HG03571 (cell line): ENCODE measurements around the gene NHSL2.
"Not testable (repeated sequence)": the region's sequence is repeated elsewhere in the genome, so short reads cannot be mapped to it uniquely, and the experiment has no call there.

Experiments
- ATAC-seq: cut with Tn5 transposase; IDR thresholded peaks from one replicate; pipeline ENCODE4 v1.9.1; 2021; ENCODE audit not compliant: unreplicated experiment

The NHSL2 gene

DNA sequence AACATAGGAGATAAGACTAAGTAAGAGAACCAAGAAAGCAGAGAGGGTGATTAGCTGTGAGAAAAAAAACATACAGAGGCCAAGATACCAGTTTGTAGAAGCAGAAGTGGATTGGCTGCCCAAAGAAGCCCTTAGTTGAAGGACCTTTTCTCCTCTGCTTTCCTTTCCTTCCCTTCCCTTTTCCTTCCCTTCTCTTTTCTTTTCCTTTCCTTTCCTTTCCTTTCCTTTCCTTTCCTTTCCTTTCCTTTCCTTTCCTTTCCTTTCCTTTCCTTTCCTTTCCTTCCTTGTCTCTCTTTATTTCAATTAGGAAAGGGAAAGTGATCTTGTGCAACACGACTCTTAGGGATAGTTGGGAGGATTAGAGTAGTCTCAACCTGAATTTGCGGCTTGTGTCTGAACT is 128.2 kb downstream of the NHSL2 start:
- no peak for ATAC-seq

DNA sequence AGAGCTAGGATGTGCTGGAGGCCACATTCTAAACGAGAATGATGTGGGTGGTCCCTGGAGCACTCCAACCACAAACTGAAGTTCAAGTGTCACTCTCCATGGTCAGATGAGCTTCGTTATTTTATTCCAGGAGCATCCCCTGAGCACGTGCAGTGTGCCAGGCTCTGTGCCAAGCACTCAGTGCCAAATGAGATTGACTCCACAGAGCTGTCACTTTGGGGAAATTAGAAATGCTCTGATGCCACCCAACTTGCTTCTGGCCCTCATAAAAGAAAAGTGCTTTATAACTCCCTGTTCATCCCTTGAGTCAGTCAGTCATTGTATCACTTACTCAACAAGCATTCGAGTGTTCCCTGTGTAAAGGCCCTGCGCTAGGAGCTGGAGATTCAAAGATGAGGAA is 129.9 kb downstream of the NHSL2 start:
- no peak for ATAC-seq

GRCh38 chrX:72041176-72041575 is 130.5 kb downstream of the NHSL2 start:
- ATAC-seq: no peak

- no peak for ATAC-seq
Measured at GRCh38 chrX:72041871-72042851, 131.5 kb downstream of the NHSL2 start.

GRCh38 chrX:72042852-72043248 is 132.2 kb downstream of the NHSL2 start:
- no peak for ATAC-seq

GRCh38 chrX:72043636-72044035 is 133.0 kb downstream of the NHSL2 start:
- ATAC-seq: no peak

GRCh38 chrX:72045141-72045540 is 134.5 kb downstream of the NHSL2 start:
- no peak for ATAC-seq

DNA sequence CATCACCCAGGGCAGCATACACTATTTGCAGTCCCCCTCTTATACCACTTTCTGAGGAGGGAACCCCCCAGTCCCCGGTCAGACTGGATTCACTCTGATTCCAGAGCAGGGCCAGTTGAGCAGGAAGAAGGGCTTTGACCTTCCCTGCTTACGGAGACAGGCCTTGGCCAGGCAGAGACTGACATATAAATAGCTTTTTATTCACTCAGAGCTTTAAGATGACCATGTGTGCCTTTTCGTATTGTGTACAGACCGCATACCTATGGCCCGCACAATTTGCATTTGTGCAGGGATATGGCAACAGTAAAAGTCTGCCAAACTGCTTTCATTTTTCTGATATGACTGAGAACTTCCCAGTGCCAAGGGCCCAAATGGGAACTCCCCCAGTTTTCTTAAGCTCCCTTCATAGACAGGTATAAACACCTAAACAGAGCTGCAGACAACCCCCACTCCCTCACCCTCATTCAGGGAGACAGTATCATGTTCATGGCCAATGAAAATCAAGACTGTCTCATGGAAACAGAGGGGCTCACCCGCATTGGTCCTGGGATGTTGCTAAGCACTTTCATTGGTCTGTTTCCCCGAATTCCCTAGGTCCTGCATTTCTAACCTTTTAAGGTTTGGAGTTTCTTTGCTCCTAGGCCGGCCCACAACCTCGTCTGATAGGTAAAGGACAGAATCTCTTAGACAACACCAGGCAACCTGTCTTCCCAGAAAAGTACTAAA is 135.1 kb downstream of the NHSL2 start:
- no peak for ATAC-seq

DNA sequence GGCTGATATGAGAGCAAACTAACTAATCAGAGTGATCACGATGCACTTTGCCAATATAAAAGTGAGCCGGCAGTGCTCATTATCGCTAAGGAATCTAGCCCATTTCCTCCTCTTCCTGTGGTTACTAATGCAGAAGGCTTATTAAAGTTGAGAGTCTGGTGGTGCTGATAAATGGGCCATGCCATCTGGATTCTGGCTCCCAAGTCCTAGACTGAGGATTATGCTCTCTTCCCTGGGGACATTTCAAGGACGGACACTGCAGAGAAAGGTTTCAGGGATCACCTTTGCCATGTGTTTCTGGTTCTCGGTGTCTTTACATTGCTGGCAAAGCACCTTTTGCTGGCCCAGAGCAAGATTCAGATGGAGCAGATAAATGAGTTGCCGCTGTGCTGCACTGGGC is 135.8 kb downstream of the NHSL2 start:
- no peak for ATAC-seq

- ATAC-seq: no peak
Measured at GRCh38 chrX:72048510-72049455, 138.1 kb downstream of the NHSL2 start.

DNA sequence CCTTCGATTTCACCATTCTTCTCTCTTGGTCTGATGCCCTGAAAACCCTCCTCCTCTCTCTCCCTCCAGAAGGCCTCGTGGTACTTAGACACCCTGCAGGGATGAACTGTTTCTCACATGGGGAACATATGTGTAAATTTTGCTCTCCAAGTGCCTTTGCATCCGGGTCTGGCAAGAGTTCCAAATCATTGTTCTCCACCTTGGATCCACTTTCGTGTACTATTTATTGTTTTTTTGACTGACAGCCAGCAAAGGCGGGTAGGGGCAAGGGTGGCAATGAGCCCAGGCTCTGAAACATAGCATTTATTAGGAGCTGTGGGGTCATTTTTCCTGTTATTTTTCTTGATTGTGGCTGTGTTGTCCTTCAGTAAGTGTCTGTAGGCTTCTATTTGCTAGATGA is 139.4 kb downstream of the NHSL2 start:
- ATAC-seq: no peak

DNA sequence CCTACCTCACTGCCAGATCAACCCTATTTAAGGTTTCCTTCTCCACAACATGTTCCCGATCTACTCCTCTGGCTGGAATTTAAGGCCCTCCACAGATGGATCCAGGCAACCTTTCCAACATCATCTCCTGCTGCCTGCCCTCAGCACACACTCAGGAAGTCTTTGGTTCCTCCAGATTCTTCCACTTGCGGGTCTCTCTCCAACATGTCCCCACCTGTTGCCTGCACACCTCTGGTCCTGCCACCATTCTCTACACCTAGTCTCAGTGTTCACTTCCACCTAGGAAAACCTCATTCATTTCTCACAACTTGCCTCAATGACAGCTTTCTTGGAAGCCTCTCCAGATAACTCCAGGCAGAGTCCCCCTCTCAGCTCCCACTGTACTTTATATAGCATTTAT is 140.9 kb downstream of the NHSL2 start:
- no peak for ATAC-seq

DNA sequence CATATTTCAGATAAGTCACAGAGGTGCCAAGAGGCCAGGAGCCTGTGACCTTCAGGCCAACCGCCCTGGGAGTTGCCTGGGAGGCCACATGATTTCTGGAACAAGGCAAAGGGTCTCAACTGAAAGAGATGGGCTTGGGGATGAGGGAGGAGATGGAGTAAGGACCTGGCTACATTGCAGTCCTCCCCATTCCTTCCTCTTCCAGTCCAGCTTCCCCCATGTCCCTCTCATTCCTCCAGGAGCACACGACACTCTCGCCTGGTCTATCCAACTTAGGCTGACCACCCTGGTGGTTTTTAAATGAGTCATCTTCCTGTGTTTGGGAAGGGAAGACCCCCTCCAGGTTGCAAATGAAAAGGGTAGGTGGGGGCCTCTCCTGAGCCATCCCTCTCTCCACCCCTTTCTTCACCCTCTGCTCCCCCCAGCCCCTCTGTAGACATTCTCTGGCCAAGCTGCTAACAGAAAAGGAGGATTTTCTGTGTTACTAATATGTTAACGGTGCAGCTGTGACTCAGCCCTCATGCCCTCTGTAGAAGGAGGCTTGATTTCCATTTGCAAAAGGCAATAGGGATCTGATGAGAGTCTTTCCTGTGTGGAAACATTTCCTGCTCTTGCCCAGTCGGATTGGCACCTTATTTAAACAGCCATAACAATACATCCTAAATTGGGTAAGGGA is 141.9 kb downstream of the NHSL2 start:
- no peak for ATAC-seq

DNA sequence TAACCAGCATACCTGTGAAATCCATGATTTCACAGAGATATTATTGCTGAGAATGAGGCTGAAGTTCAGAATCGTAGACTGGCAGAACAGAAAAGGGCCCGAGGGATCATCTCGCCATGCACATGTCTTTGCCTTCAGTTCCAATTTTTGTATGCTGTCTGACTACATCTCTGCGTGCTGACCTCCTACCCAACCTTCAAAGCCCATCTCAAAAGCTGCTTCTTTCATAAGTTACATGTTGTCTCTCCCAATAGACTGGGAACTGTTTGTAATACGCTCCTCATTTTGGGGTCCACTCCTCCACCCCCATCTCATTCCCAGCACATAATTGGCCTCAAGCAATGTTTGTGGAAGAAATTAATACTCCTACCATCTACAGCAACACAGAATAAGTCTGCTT is 142.9 kb downstream of the NHSL2 start:
- ATAC-seq: no peak

DNA sequence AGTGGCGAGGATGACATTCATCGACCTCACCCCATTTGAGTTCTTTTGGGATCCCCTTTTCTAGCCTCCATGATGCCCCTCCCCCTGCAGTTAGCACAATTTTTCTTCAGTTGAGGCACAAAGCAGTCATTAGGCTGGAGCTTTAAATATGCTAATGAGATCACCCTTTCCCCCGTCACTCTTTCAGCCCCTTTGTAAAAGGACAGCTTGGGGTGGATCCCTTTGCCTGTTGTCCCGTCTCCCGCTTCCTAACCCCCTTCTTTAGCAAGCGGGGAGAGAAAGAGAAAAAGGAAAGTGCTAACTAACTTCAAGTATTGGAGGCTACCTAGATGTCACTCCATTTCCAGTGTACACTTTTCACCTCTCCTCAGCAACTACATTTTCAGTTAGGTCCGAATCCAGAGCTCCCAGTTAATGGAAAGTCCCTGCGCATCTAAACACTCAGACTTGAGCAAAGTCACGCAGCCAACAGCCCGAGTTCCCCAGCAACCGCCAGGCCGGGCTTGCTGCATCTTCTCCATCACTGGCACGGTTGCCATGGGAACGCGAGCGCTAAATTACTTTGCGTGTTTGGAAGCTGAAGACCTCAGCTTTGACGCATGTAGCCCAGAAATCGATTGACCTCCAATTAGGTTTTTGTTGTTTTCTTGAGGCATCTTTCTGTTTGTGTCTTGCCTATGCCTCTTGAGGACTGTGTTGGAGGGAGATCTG is 144.3 kb downstream of the NHSL2 start:
- ATAC-seq: no peak

DNA sequence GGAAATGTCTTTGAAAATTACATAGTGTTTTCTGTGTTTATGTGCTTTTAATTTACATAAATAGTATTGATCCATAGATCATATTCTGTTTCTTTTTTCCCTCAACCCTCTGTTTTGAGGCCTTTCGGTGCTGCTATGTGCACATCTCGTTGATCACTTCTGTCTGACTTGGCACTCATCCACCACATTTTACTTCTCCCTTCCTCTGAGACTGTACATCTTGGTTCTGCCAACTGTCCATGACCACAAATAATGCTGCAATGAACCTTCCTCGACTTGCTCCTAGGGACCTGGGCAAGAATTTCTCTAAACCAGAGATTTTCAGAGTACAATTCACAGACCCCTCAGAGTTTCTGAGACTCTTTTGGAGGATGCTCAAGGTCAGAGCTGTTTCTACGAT is 146.7 kb downstream of the NHSL2 start:
- ATAC-seq: no peak

DNA sequence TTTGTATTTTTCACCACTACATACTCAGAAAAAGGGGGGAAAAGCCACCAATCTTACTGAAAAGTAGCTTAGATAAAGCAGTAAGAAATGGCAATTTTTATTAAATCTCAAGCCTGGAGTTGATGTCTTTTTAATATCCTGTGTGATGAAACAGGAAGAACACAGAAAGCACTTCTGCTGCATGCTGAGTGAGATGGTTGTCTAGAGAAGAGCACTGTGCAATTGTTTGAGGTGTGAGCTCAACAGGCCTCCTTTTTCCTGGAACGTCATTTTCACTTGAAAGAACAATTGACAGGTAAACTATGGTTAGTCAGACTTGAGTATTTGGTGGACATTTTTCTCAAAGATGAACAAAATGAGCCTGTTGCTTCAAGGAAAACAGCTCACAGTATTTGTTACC is 147.2 kb downstream of the NHSL2 start:
- no peak for ATAC-seq

GRCh38 chrX:72058346-72058745 is 147.7 kb downstream of the NHSL2 start:
- ATAC-seq: not testable (repeated sequence)

GRCh38 chrX:72060196-72060920 is 149.7 kb downstream of the NHSL2 start:
- ATAC-seq: no peak
